Endometrial microvascular endothelial cells (primary cell): ENCODE measurements around the gene KCNJ6. TPM values are rescaled to one million over a fixed set of nuclear protein-coding genes. Genes with fewer than 3 reads are reported as not detected.
"Not testable (repeated sequence)": the region's sequence is repeated elsewhere in the genome, so short reads cannot be mapped to it uniquely, and the experiment has no call there.

Experiments used
- in situ Hi-C: cut with HindIII; loops from 2 replicates; pipeline ENCODE4 v1.10.0; 2017; ENCODE audit warnings: low sequenced_read_pairs, low pct_unique_long_range_greater_than_20kb; ENCODE audit errors: inconsistent ontology term
- total RNA-seq: library from RNA; depleted of rRNA; stranded (reverse); fragments of >200 nt; gene quantifications from one replicate; pipeline ENCODE4 v1.2.3, GENCODE V29; 2015; ENCODE audit errors: inconsistent ontology term

The KCNJ6 gene
- total RNA-seq, 1 donor from 2014 or later: not detected

DNA sequence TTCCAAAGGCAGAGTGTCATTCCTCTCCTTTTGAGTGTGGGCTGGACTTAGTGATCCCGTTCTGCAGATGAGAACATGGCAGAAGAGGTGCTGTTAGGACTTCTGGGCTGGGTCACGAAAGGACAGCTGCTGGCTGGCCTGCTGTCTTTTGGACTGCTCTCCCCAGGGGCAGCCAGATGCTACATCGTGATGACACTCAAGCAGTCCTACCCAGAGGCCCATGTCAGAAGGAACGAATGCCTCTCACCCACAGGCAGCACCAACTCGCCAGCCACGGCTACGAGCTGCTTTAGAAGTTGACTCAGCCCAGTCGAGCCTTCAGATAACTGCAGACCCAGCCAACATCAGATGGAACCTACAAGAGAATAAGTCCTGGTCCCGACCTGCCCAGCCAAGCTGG is 156.5 kb downstream of the KCNJ6 start:
- in situ Hi-C loops: no loop called here

DNA sequence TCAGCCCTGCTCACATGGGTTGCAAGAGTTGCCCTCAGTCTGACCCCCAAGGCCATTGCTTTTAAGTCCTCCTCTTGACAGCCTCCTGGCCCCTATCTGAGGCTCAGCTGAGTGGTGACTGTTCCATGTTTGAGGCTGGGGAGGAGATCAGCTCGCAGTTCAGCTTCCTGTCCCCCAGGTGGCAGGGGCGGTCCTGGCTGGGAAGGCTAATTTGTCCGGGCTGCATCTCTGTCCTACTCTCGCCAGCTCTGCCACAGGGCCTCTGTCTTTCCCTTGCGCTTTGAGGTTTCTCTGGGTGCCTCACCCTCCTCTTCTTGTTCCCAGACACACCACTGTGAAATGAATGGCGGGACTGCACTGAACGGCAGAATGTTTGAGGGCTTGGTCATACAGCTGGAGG is 157.3 kb downstream of the KCNJ6 start:
- in situ Hi-C loops: no loop called here

GRCh38 chr21:37757606-37758376 is 158.5 kb downstream of the KCNJ6 start:
- in situ Hi-C loops: no loop called here

DNA sequence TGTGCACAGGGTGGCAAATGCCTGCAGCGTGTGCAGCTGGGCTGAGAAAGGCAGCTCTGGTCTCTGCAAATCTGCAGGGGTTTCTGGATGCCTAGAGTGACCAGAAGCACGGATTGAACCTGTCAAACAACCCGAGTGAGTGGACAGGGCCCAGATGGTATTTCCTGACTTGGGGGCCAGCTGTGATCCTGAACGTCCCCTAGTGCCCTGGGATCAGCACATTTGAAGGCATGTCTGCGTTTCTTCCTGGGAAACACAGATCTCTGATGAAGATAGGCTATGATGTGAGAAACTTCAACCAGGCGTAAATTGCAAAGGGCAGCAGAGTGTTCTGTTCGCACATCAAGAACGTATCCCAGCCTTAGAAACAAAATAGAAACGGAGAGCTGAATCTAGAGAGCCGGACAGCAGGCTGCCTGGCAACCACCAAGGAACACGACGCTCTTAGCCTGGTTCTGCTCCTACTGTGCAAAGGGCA is 163.1 kb downstream of the KCNJ6 start:
- in situ Hi-C loops: no loop called here

GRCh38 chr21:37751268-37751975 is 164.8 kb downstream of the KCNJ6 start:
- in situ Hi-C loops: no loop called here

DNA sequence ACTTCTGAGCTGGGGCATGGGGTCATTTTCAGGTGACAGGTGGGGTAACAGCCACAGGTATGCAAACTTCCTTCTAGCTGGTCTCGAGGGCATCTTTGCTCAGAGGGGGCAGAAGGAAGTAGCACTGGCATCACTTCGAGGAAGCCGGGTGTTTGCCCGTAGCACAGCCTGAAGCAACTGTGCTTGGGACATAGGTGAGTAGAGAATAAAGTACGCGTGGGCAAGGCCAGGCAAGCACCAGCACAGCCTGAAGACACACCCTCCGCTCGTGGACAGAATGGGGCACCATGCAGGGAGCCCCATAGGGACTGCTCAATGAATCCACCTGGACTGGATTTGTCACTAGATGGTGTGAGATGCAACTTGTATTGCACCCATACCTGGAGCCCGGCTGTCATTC is 167.1 kb downstream of the KCNJ6 start:
- in situ Hi-C loops: no loop called here

GRCh38 chr21:37748351-37748750 is 167.9 kb downstream of the KCNJ6 start:
- in situ Hi-C loops: no loop called here

DNA sequence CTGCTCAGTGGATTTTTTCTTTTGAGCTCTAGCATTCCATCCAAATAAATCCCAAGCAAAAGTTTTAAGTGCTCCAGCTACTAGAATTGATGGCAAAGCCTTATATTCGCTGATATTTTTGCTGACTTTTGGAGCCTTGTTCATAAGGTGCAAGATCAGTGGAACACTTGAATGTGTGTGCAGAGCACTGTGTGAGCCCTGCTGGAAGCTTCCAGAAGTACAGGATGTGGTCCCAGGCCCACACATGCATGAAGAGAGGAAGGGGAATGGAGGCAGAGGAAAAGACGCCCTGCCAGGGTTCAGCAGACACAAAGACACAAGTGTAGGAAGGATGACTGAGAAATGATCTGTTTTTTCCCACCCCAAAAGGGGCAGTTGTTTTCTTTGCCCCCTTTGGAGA is 169.4 kb downstream of the KCNJ6 start:
- in situ Hi-C loops: no loop called here

DNA sequence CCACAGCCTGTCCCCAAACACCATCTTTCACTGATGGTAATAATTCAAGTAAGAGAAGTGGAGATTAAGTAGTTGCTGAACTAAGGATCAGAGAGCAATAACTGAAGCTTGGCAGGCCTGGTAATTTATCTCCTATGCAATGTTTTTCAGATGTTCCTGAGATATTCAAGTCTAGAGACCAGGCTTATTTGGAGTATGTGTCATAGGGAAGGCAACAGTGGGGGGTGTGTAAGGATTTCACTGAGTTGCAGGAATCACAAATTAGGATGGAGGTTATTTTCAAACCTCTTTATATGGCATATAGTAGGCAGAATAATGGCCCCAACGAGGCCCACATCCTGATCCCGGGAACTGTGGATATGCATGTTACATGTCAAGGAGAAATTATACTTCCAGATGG is 171.7 kb downstream of the KCNJ6 start:
- in situ Hi-C loops: no loop called here

GRCh38 chr21:37742532-37742931 is 173.7 kb downstream of the KCNJ6 start:
- in situ Hi-C loops: no loop called here

GRCh38 chr21:37742115-37742514 is 174.1 kb downstream of the KCNJ6 start:
- in situ Hi-C loops: no loop called here

DNA sequence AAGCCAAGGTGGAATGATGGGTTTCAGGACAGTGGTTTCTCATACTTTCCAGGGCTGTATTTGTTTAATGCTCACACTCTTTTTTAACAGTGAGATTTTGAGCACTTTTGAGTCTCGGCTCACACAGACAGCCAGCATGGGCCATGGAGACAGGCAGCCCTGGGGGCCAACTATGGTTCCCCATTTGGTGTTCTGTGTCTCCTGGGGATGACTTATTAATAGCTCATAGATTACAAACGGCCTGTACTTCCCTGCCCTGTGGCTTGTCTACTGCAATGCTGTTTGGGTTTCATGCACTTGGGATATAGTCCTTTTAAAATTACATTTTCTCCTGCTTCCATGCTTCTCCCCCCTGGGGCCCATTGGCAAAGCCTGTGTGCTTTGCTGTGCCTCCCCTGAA is 178.3 kb downstream of the KCNJ6 start:
- in situ Hi-C loops: no loop called here

GRCh38 chr21:37737507-37737906 is 178.8 kb downstream of the KCNJ6 start:
- in situ Hi-C loops: no loop called here

GRCh38 chr21:37734846-37735245 is 181.4 kb downstream of the KCNJ6 start:
- in situ Hi-C loops: no loop called here

- in situ Hi-C loops: no loop called here
Measured at GRCh38 chr21:37732927-37733326, 183.3 kb downstream of the KCNJ6 start.

DNA sequence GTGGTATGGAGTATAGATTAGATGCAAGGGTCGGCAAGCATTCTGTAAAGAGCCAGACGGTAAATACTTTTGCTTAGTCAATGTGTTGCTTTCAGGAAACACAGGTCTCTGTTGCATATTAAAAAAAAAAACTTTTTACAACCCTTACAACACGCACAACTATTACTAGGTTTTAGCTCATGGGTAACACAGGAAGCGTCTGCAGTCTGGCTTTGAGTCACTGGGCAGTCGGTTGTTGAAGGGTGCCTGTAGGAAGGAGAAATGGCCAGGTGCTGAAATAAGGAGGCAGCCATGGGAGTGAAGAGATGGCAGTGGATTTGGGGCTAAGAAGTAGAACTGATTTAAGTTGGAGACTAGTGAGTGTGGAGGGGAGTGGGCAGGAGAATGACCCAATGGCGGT is 192.1 kb downstream of the KCNJ6 start:
- in situ Hi-C loops: no loop called here

- in situ Hi-C loops: no loop called here
Measured at GRCh38 chr21:37717534-37717933, 198.7 kb downstream of the KCNJ6 start.

DNA sequence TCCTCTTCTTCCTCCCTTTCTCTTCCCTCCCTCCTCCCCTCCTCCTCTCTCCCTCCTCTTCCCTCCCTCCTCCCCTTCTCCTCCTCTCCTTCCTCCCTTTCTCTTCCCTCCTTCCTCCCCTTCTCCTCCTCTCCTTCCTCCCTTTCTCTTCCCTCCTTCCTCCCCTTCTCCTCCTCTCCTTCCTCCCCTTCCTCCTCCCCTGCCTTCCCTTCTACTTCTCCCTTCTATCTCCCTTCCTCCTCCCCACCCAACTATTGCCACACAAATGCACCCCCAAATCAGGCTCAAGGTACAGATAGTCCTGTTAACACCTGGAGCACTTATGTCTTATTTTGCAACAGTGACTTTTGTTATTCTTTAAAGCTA is 203.7 kb downstream of the KCNJ6 start:
- in situ Hi-C loops: not testable (repeated sequence)

GRCh38 chr21:37711836-37712568 is 204.3 kb downstream of the KCNJ6 start:
- in situ Hi-C loops: no loop called here
